Activated CD8-positive, alpha-beta T cell treated with anti-CD3 and anti-CD28 coated beads for 36 hours (primary cell): Measurements from ENCODE around the gene ADIPOR2. TPM values are rescaled to one million over a fixed set of nuclear protein-coding genes. Genes with fewer than 3 reads are reported as not detected.

ENCODE experiments used
- ATAC-seq: fragments of 200-7000 bp; cut with Tn5 transposase; one replicate; pipeline ENCODE4 v1.10.0; 2021; ENCODE audit warnings: mild to moderate bottlenecking, moderate library complexity
- CTCF ChIA-PET: fragments of 350-600 bp; sonication (Branson Sonifier 250); formaldehyde crosslinking; loops from one replicate; lab custom pipeline; 2021; ENCODE audit warnings: antibody characterized with exemption; lab: Charles Lee
- POLR2A ChIA-PET: fragments of 350-600 bp; sonication (Branson Sonifier 250); formaldehyde crosslinking; loops from one replicate; lab custom pipeline; 2021; ENCODE audit warnings: antibody characterized with exemption; lab: Charles Lee
- DNase-seq: peaks from one replicate; pipeline ENCODE4 v3.0.0-alpha.2; 2020
- H3K27ac Mint-ChIP-seq: one replicate; pipeline ENCODE4 v1.8.0; 2021; ENCODE audit warnings: mild to moderate bottlenecking, mixed read lengths
- H3K27me3 Mint-ChIP-seq: one replicate; pipeline ENCODE4 v1.8.0; 2021; ENCODE audit warnings: mixed read lengths
- H3K36me3 Mint-ChIP-seq: one replicate; pipeline ENCODE4 v1.8.0; 2021; ENCODE audit warnings: low read depth, mixed read lengths
- H3K4me1 Mint-ChIP-seq: one replicate; pipeline ENCODE4 v1.8.0; 2021; ENCODE audit warnings: low read depth, mixed read lengths
- H3K4me3 Mint-ChIP-seq: one replicate; pipeline ENCODE4 v1.8.0; 2021; ENCODE audit warnings: mild to moderate bottlenecking, moderate library complexity, mixed read lengths
- H3K9me3 Mint-ChIP-seq: one replicate; pipeline ENCODE4 v1.8.0; 2021; ENCODE audit warnings: mixed read lengths
- intact Hi-C: fragments of 100-400 bp; cut with micrococcal nuclease; formaldehyde crosslinking; loops from one replicate; pipeline ENCODE4 v1.10.0; 2022
- total RNA-seq, 2 experiments: library from RNA; stranded (reverse); gene quantifications; one replicate each; pipeline ENCODE4 v1.2.3, GENCODE V29; 2021
- TF ChIP-seq, protein P1 (sequence below): fragments of 200-600 bp; IDR thresholded peaks from one replicate; pipeline ENCODE4 v1.8.0; 2022; ENCODE audit warnings: antibody characterized with exemption, mild to moderate bottlenecking

ADIPOR2 gene
- total RNA-seq, 2 experiments from 2014 or later = 48.3 to 49.9 TPM

DNA sequence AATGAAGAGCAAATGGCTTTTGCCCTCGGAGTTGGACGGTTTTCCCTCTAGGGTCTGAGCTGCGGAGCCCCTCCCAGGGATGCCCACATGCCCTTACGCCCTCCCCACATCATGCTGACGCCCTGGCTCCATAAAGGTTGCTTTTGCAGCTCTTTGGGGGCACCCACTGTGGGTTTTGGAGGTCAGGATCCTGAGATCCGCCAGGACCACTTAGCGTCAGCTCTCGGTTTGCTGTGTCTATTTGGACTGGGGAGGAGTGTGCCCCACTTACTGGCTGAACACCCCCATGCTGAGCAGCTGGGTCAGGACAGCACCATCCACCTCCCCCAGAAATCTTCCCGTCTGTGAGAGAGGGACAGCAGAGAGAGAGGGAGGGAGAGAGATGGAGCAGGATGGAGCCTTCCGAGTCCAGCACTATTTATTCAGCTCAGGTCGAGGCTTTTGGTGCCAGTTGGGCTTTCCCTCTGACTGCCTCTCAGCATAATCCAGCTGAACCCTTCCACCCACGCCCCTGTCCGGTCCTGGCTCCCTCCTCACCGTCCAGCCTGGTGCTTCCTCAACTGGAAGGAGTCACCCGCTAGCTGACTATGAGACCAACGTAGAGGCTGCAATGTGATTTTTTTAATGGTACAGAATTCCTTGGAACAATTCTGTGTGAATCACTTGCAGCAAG, 110.6 kb downstream of the ADIPOR2 start:
- intact Hi-C loops = no loop called here
- Mint-ChIP-seq H3K36me3 (no peaks in the 10 kb centered on the region), H3K4me3 (no peak overlapping the region), H3K27me3 (no peaks in the 10 kb centered on the region), H3K4me1 (peaks cover 6% of the 10 kb centered on the region), H3K27ac (no peak overlapping the region), H3K9me3 (no peaks in the 10 kb centered on the region)
- TF ChIP-seq, protein P1, sequence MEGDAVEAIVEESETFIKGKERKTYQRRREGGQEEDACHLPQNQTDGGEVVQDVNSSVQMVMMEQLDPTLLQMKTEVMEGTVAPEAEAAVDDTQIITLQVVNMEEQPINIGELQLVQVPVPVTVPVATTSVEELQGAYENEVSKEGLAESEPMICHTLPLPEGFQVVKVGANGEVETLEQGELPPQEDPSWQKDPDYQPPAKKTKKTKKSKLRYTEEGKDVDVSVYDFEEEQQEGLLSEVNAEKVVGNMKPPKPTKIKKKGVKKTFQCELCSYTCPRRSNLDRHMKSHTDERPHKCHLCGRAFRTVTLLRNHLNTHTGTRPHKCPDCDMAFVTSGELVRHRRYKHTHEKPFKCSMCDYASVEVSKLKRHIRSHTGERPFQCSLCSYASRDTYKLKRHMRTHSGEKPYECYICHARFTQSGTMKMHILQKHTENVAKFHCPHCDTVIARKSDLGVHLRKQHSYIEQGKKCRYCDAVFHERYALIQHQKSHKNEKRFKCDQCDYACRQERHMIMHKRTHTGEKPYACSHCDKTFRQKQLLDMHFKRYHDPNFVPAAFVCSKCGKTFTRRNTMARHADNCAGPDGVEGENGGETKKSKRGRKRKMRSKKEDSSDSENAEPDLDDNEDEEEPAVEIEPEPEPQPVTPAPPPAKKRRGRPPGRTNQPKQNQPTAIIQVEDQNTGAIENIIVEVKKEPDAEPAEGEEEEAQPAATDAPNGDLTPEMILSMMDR = no peak
- CTCF ChIA-PET = interaction anchor here (3.9 kb wide), 1 partner anchor 138 kb away, joined by 25 read pairs; no protein-coding TSS in a partner anchor
- ATAC-seq (no peak), DNase-seq (no peak)
- POLR2A ChIA-PET = interaction anchor here (0.9 kb wide), 1 partner anchor 139 kb away, joined by 4 read pairs; no protein-coding TSS in a partner anchor

DNA sequence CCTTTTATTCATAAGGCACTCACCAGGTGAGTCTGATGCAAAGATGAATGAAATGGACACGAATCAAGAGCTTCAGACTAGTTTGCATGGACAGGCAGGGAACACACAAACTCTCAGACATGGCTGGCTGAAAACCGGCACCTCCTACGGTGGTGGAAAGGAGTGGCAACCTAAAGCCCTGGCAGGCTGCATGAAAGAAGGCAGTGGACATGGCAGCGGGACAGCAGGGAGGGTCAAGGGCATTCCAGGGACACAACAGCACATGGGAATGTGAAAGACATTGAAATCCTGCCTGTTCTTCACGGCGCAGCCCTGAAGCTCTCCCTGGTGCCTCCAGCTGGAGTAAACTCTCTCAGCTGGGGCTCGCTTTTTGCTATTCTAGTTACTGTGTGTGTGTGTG, 112.9 kb downstream of the ADIPOR2 start:
- intact Hi-C loops = no loop called here
- TF ChIP-seq, protein P1 = no peak
- peaks cover 6% of the 10 kb centered on the region for H3K4me1 Mint-ChIP-seq
- ChIA-PET POLR2A (no interaction called here), CTCF (interaction anchor here (0.6 to 3.9 kb wide), 3 partner anchors 13 to 204 kb away, joined by 3 to 25 read pairs (median 4); no protein-coding TSS in a partner anchor)
- ATAC-seq (no peak), DNase-seq (no peak)
- H3K9me3 Mint-ChIP-seq = no peaks in the 10 kb centered on the region
- H3K4me3 Mint-ChIP-seq = no peak overlapping the region
- no peak overlapping the region for H3K27ac Mint-ChIP-seq
- no peaks in the 10 kb centered on the region for H3K36me3 Mint-ChIP-seq
- H3K27me3 Mint-ChIP-seq = no peaks in the 10 kb centered on the region

DNA sequence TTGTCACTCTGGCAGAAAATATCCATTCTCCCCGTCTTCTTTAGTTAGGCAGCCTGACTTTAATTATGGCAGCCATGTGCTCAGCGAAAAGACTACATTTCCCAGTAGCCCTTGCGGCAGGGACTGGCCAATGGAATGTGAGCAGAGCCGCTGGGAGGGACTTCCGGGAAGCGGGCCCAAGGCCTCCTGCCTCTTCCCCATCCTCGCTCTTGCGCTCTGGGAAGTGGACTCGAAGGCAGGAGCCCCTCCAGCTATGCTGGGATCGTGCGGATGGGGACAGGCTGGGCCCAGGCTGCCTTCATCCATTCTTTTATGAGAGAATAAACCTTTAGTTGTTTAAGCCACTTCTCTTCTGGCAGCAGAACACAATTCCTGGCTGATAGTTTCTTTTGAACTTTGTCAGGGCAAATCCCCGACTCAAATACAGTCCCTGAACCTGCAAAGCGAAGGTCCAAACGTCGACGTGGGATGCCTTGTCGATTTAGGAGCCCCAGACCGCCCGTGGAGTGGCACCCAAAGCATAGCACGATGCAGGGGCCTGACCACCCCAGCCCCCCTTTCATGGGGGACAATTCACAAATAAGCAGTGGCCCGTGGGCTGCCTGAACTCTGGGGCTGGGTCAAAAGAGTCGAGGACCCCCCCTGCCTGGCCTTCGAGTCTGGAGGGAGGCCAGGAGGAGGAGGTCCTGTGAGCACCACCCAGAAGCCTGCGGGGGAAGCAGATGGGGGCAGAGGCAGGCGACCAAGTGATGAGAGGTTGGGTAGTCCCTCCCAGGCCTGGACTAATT, 113.9 kb downstream of the ADIPOR2 start:
- peak; percentile 93 for DNase-seq
- TF ChIP-seq, protein P1 = no peak
- ChIA-PET POLR2A (no interaction called here), CTCF (interaction anchor here (0.6 to 3.9 kb wide), 4 partner anchors 9 to 203 kb away, joined by 3 to 25 read pairs (median 4); no protein-coding TSS in a partner anchor)
- Mint-ChIP-seq H3K27ac (peak overlapping the region; percentile 78), H3K4me1 (peaks cover 9% of the 10 kb centered on the region), H3K9me3 (no peaks in the 10 kb centered on the region), H3K27me3 (no peaks in the 10 kb centered on the region), H3K4me3 (no peak overlapping the region), H3K36me3 (no peaks in the 10 kb centered on the region)
- ATAC-seq = peak; percentile 97
- intact Hi-C loops = no loop called here

DNA sequence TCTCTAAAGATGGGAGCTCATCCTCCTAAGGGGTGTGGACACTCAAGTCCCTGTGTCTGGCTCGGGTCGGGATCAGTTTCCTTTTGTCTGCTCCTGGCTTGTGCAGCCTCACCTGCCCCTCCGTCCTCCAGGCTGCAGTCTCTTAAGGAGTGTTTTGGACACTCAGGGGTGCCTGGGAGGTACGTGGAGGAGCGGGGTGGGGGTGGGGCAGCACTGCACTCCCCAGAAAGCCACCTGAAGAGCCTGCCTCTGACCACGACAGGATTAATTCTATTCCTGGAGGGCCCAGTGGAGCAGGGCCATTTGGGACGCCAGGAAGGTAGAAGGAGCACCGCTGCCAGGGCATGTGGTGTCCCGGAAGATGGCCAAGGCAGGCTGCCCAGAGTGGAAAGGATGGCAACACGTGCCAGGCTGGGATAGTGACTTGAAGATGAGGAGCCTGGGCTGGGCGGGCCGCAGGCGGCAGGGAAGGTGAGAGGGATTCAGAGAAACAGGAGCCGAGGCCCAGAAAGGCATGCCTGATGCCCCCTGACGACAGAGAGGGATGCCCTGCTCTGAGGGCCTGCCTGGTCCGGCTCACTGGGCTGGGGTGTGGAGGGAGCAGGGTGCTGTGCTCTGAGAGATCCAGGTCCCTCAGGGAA, 114.7 kb downstream of the ADIPOR2 start:
- H3K4me1 Mint-ChIP-seq = peaks cover 11% of the 10 kb centered on the region
- ATAC-seq (no peak), DNase-seq (no peak)
- no peaks in the 10 kb centered on the region for H3K9me3 Mint-ChIP-seq
- intact Hi-C loops = no loop called here
- no peak overlapping the region for H3K27ac Mint-ChIP-seq
- ChIA-PET CTCF (interaction anchor here (1.3 kb wide), 1 partner anchor 10 kb away, joined by 3 read pairs; no protein-coding TSS in a partner anchor), POLR2A (no interaction called here)
- no peaks in the 10 kb centered on the region for H3K36me3 Mint-ChIP-seq
- H3K27me3 Mint-ChIP-seq = no peaks in the 10 kb centered on the region
- H3K4me3 Mint-ChIP-seq = no peak overlapping the region
- TF ChIP-seq, protein P1 = no peak
